H9 (cell line): ENCODE data around the gene RTL3. TPM values are rescaled to one million over a fixed set of nuclear protein-coding genes. Genes with fewer than 3 reads are reported as not detected.
"Not testable (repeated sequence)": the region's sequence is repeated elsewhere in the genome, so short reads cannot be mapped to it uniquely, and the experiment has no call there.

Experiments used
- DNase-seq: peaks from one replicate; pipeline ENCODE4 v3.0.0-alpha.2; 2017
- H2AFZ ChIP-seq: one replicate; pipeline ENCODE4 v1.6.1; 2013; ENCODE audit warnings: mild to moderate bottlenecking, low read length, control low read depth, moderate library complexity
- H2AK5ac ChIP-seq: 2 replicates; pipeline ENCODE4 v1.6.1; 2013; ENCODE audit warnings: low read length, control low read depth, mixed read lengths; ENCODE audit not compliant: insufficient read length
- H2BK120ac ChIP-seq: one replicate; pipeline ENCODE4 v1.6.1; 2013; ENCODE audit warnings: low read depth, mild to moderate bottlenecking, low read length, control low read depth, inconsistent platforms; ENCODE audit not compliant: poor library complexity, severe bottlenecking
- H2BK12ac ChIP-seq: 2 replicates; pipeline ENCODE4 v1.6.1; 2013; ENCODE audit warnings: low read length, control low read depth, mixed read lengths, low read depth; ENCODE audit not compliant: insufficient read length
- H2BK15ac ChIP-seq: 2 replicates; pipeline ENCODE4 v1.6.1; 2013; ENCODE audit warnings: low read depth, low read length, control low read depth
- H2BK20ac ChIP-seq: one replicate; pipeline ENCODE4 v1.6.1; 2013; ENCODE audit warnings: low read depth, mild to moderate bottlenecking, low read length, control low read depth, inconsistent platforms; ENCODE audit not compliant: poor library complexity, severe bottlenecking
- H2BK5ac ChIP-seq: 2 replicates; pipeline ENCODE4 v1.6.1; 2013; ENCODE audit warnings: low read length, control low read depth, mixed read lengths; ENCODE audit not compliant: insufficient read length
- H3K14ac ChIP-seq: 2 replicates; pipeline ENCODE4 v1.6.1; 2013; ENCODE audit warnings: low read length, control low read depth; ENCODE audit not compliant: insufficient read depth
- H3K18ac ChIP-seq: 2 replicates; pipeline ENCODE4 v1.6.1; 2013; ENCODE audit warnings: low read depth, mild to moderate bottlenecking, mixed read lengths, low read length, control low read depth; ENCODE audit not compliant: insufficient read length
- H3K23ac ChIP-seq: 2 replicates; pipeline ENCODE4 v1.6.1; 2013; ENCODE audit warnings: low read length, control low read depth, mixed read lengths, low read depth; ENCODE audit not compliant: insufficient read length
- H3K23me2 ChIP-seq: 2 replicates; pipeline ENCODE4 v1.6.1; 2013; ENCODE audit warnings: low read depth, mild to moderate bottlenecking, mixed read lengths, low read length, control low read depth; ENCODE audit not compliant: insufficient read length, poor library complexity, severe bottlenecking
- H3K27ac ChIP-seq: 2 replicates; pipeline ENCODE4 v1.5.1; 2013; ENCODE audit warnings: low read length, control low read depth, mixed read lengths, low read depth; ENCODE audit not compliant: insufficient read length
- H3K27me3 ChIP-seq: 2 replicates; pipeline ENCODE4 v1.6.1; 2013; ENCODE audit warnings: low read length, control low read depth, inconsistent platforms; ENCODE audit not compliant: insufficient read depth
- H3K4ac ChIP-seq: 2 replicates; pipeline ENCODE4 v1.6.1; 2013; ENCODE audit warnings: low read depth, mild to moderate bottlenecking, control low read depth, inconsistent platforms, low read length, moderate library complexity
- H3K4me1 ChIP-seq: 2 replicates; pipeline ENCODE4 v1.6.1; 2013; ENCODE audit warnings: low read length, control low read depth, inconsistent platforms; ENCODE audit not compliant: insufficient read depth
- H3K4me2 ChIP-seq: 2 replicates; pipeline ENCODE4 v1.6.1; 2013; ENCODE audit warnings: low read length, control low read depth, mixed read lengths; ENCODE audit not compliant: insufficient read length, insufficient read depth
- H3K56ac ChIP-seq: 2 replicates; pipeline ENCODE4 v1.6.1; 2013; ENCODE audit warnings: low read depth, mild to moderate bottlenecking, mixed read lengths, low read length, control low read depth; ENCODE audit not compliant: insufficient read length
- H3K79me1 ChIP-seq: 2 replicates; pipeline ENCODE4 v1.6.1; 2013; ENCODE audit warnings: low read depth, mild to moderate bottlenecking, moderate library complexity, low read length, control low read depth, inconsistent platforms; ENCODE audit not compliant: insufficient read depth, poor library complexity, severe bottlenecking
- H3K79me2 ChIP-seq: 2 replicates; pipeline ENCODE4 v1.6.1; 2013; ENCODE audit warnings: low read length, control low read depth, inconsistent platforms; ENCODE audit not compliant: insufficient read depth
- H3K9ac ChIP-seq: 2 replicates; pipeline ENCODE4 v1.6.1; 2013; ENCODE audit warnings: low read length, control low read depth, mixed read lengths; ENCODE audit not compliant: insufficient read length; ENCODE audit errors: extremely low read depth
- H3K9me3 ChIP-seq: one replicate; pipeline ENCODE4 v1.6.1; 2013; ENCODE audit warnings: low read depth, low read length, inconsistent platforms; ENCODE audit not compliant: control insufficient read depth
- H3T11ph ChIP-seq: one replicate; pipeline ENCODE4 v1.6.1; 2013; ENCODE audit warnings: mild to moderate bottlenecking, low read length, control low read depth, inconsistent platforms
- H4K20me1 ChIP-seq: one replicate; pipeline ENCODE4 v1.6.1; 2013; ENCODE audit not compliant: control insufficient read depth, insufficient read length, insufficient read depth
- H4K5ac ChIP-seq: 2 replicates; pipeline ENCODE4 v1.6.1; 2013; ENCODE audit warnings: low read depth, mild to moderate bottlenecking, mixed read lengths, low read length, control low read depth; ENCODE audit not compliant: insufficient read length
- H4K8ac ChIP-seq: replicated peaks from 2 replicates; pipeline ENCODE4 v1.6.1; 2013; ENCODE audit warnings: low read length, control low read depth, mixed read lengths, low read depth; ENCODE audit not compliant: insufficient read length
- H4K91ac ChIP-seq: 2 replicates; pipeline ENCODE4 v1.6.1; 2013; ENCODE audit warnings: low read depth, mild to moderate bottlenecking, moderate library complexity, mixed read lengths, low read length, control low read depth; ENCODE audit not compliant: insufficient read length
- H3K27ac Mint-ChIP-seq, 3 experiments: 2 replicates in 2 of 3; 3 replicates in 1 of 3; pipeline ENCODE4 v1.8.0; 2020 to 2021; ENCODE audit warnings: mixed read lengths in 3 of 3, mild to moderate bottlenecking in 1 of 3, moderate library complexity in 1 of 3
- H3K27me3 Mint-ChIP-seq: 2 replicates; pipeline ENCODE4 v1.8.0; 2021; ENCODE audit warnings: low read depth, mild to moderate bottlenecking, moderate library complexity, mixed read lengths
- H3K36me3 Mint-ChIP-seq, 3 experiments: 2 replicates in 2 of 3; 3 replicates in 1 of 3; pipeline ENCODE4 v1.8.0; 2020 to 2021; ENCODE audit warnings: low read depth in 3 of 3, mixed read lengths in 3 of 3; ENCODE audit not compliant: insufficient read depth in 1 of 3
- H3K4me1 Mint-ChIP-seq, 2 experiments: 2 replicates each; pipeline ENCODE4 v1.8.0; 2020; ENCODE audit warnings: mixed read lengths in 2 of 2
- H3K4me3 Mint-ChIP-seq, 2 experiments: 2 replicates in 1 of 2; 3 replicates in 1 of 2; pipeline ENCODE4 v1.8.0; 2020 to 2021; ENCODE audit warnings: mild to moderate bottlenecking in 2 of 2, mixed read lengths in 2 of 2, moderate library complexity in 1 of 2
- H3K9me3 Mint-ChIP-seq, 2 experiments: 2 replicates in 1 of 2; 3 replicates in 1 of 2; pipeline ENCODE4 v1.8.0; 2020; ENCODE audit warnings: mild to moderate bottlenecking in 2 of 2, mixed read lengths in 2 of 2, moderate library complexity in 1 of 2
- WGBS: extraction: QIAGEN DNeasy Blood & Tissue Kit; methylation state at CpG from one replicate; pipeline ENCODE4 v1.1.7; 2013; ENCODE audit warnings: missing lambda C conversion rate, low lambda C conversion rate, mixed read lengths; ENCODE audit not compliant: insufficient read length; ENCODE audit errors: extremely low coverage; 5-methylcytosine and 5-hydroxymethylcytosine counted together
- total RNA-seq: library from RNA; stranded (reverse); gene quantifications from 2 replicates; pipeline ENCODE4 v1.2.1, GENCODE V29; 2021
- TF ChIP-seq, protein P1 (sequence below): fragments of 200-600 bp; sonication (generic); conservative IDR thresholded peaks from 3 replicates; pipeline ENCODE4 v1.8.0; 2021; ENCODE audit warnings: antibody characterized with exemption, mild to moderate bottlenecking

Gene RTL3
- total RNA-seq, 1 experiment from 2014 or later: not detected

DNA sequence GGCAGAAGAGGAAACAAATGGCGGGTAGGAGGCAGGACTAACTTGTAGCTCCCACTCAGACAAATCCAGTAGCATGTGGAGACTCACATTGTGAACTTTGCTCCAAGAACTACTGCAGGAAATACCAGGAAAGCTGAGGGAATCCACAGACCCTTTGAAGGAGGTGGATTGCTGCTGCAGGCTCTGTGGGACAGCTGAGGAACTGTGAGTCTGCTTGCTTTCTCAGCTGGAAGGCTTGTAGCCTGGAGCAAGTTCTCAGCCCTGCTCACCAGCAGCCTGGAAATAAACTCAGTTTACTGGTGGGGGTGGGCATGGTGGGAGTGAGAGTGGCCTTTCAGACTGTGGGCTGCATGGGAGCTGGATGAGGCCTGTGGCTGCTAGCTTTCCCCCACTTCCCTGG is 16.0 kb downstream of the RTL3 start:
- Histone ChIP-seq H3K79me1 (no peaks in the 10 kb centered on the region), H4K5ac (no peak overlapping the region), H3K18ac (no peak overlapping the region), H2BK12ac (no peak overlapping the region), H4K20me1 (no peaks in the 10 kb centered on the region), H2BK5ac (no peak overlapping the region), H3K27me3 (no peaks in the 10 kb centered on the region), H2AK5ac (no peak overlapping the region), H3K4me2 (no peak overlapping the region), H3K14ac (no peak overlapping the region), H3T11ph (no peak overlapping the region), H2AFZ (no peak overlapping the region), H3K9ac (no peak overlapping the region), H3K4ac (no peak overlapping the region), H3K56ac (no peak overlapping the region), H4K8ac (no peak overlapping the region), H3K9me3 (peaks cover 16% of the 10 kb centered on the region), H3K27ac (no peak overlapping the region), H3K79me2 (no peaks in the 10 kb centered on the region), H3K4me1 (no peaks in the 10 kb centered on the region), H2BK120ac (no peak overlapping the region), H2BK15ac (no peak overlapping the region), H2BK20ac (no peak overlapping the region), H3K23ac (no peak overlapping the region), H4K91ac (no peak overlapping the region), H3K23me2 (no peaks in the 10 kb centered on the region)
- TF ChIP-seq, protein P1, sequence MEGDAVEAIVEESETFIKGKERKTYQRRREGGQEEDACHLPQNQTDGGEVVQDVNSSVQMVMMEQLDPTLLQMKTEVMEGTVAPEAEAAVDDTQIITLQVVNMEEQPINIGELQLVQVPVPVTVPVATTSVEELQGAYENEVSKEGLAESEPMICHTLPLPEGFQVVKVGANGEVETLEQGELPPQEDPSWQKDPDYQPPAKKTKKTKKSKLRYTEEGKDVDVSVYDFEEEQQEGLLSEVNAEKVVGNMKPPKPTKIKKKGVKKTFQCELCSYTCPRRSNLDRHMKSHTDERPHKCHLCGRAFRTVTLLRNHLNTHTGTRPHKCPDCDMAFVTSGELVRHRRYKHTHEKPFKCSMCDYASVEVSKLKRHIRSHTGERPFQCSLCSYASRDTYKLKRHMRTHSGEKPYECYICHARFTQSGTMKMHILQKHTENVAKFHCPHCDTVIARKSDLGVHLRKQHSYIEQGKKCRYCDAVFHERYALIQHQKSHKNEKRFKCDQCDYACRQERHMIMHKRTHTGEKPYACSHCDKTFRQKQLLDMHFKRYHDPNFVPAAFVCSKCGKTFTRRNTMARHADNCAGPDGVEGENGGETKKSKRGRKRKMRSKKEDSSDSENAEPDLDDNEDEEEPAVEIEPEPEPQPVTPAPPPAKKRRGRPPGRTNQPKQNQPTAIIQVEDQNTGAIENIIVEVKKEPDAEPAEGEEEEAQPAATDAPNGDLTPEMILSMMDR: no peak
- Mint-ChIP-seq H3K4me3 (no peak overlapping the region), H3K4me1 (no peaks in the 10 kb centered on the region), H3K36me3 (peaks cover 6 to 14% (median 8%) of the 10 kb centered on the region in 3 experiments; a peak in 3 of 7 replicates), H3K27ac (no peak overlapping the region), H3K9me3 (peaks cover 88 to 91% of the 10 kb centered on the region in 2 experiments), H3K27me3 (no peaks in the 10 kb centered on the region)
- no peak for DNase-seq
- no CpG with 5 or more reads among the region's 1 CpG for WGBS

DNA sequence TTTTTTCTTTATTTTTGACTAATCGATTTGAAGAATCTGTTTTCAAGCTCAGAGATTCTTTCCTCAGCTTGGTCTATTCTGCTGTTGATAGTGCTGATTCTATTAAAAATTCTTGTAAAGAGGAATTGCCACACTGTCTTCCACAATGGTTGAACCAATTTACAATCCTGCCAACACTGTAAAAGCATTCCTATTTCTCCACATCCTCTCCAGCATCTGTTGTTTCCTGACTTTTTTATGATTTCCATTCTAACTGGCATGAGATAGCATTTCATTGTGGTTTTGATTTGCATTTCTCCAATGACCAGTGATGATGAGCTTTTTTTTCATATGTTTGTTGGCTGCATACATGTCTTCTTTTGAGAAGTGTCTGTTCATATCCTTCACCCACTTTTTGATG is 23.0 kb downstream of the RTL3 start:
- not testable (repeated sequence) for H3K4me1 Mint-ChIP-seq, H3K4me2 ChIP-seq, H3K14ac ChIP-seq, H2AFZ ChIP-seq, H3T11ph ChIP-seq, H2BK5ac ChIP-seq, H3K79me1 ChIP-seq, H3K4me1 ChIP-seq, H2BK20ac ChIP-seq, H2BK15ac ChIP-seq, H3K27ac ChIP-seq, H3K9ac ChIP-seq, H3K56ac ChIP-seq, H3K27ac Mint-ChIP-seq, H2BK12ac ChIP-seq, H3K4ac ChIP-seq, H4K91ac ChIP-seq, H3K18ac ChIP-seq, H4K8ac ChIP-seq, H3K27me3 Mint-ChIP-seq, H3K23me2 ChIP-seq, H3K23ac ChIP-seq, H4K20me1 ChIP-seq, DNase-seq, H2AK5ac ChIP-seq, H2BK120ac ChIP-seq, H3K79me2 ChIP-seq, H3K27me3 ChIP-seq, H4K5ac ChIP-seq, H3K4me3 Mint-ChIP-seq
- Mint-ChIP-seq H3K9me3 (peaks cover 87 to 91% of the 10 kb centered on the region in 2 experiments), H3K36me3 (peaks cover 9 to 11% (median 11%) of the 10 kb centered on the region in 3 experiments; a peak in 6 of 7 replicates)
- WGBS: no CpG with 5 or more reads among the region's 1 CpG
- peaks cover 37% of the 10 kb centered on the region for H3K9me3 ChIP-seq
